Hematopoietic multipotent progenitor cell treated with erythropoietin and hydrocortisone succinate and interleukin-3 and kit ligand, for 6 days (in vitro differentiated cells): ENCODE measurements around the gene POLR3E.
"Not testable (repeated sequence)": the region's sequence is repeated elsewhere in the genome, so short reads cannot be mapped to it uniquely, and the experiment has no call there.

Source experiments
- DNase-seq: peaks from one replicate; pipeline ENCODE4 v3.0.0-alpha.2; 2015

The POLR3E gene

DNA sequence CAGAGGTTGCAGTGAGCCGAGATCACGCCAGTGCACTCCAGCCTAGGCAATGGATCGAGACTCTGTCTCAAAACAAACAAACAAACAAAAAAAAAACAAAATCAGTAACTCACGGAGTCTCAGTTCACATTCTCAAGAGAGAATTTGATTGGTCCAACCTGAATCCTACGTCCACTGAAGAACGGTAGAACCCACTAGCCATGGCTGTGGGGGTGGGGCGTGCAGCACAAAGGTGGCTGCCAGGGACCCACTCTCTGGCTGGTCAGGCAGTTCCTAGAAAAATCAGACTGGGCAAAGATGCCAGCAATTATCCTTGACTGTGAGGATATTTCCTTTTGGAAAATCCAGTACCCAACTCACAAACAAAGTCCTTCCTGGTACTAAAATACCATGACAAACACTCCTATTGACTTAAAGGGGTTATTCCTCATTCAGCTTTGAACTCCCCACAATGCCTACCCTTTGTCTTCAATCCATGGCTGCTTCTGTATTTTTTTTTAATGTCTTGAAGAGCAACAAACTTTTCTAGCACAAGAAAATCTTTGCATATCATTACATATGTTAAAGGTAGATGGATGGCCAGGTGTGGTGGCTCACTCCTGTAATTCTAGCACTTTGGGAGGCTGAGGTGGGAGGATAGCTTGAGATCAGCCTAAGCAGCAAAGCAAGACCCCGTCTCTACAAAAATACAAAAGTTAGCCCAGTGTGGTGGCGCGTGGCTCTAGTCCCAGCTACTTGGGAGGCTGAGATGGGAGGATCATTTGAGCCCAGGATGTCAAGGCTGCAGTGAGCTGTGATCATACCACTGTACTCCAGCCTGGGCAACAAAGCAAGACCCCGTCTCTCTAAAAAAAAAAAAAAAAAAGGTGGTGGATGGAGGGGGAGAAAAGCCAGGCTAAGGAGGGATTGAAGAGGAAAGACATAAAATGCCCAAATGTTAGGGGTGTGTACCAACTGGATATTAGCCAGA lies 3.8 kb upstream of the POLR3E start:
- DNase-seq, result no peak

DNA sequence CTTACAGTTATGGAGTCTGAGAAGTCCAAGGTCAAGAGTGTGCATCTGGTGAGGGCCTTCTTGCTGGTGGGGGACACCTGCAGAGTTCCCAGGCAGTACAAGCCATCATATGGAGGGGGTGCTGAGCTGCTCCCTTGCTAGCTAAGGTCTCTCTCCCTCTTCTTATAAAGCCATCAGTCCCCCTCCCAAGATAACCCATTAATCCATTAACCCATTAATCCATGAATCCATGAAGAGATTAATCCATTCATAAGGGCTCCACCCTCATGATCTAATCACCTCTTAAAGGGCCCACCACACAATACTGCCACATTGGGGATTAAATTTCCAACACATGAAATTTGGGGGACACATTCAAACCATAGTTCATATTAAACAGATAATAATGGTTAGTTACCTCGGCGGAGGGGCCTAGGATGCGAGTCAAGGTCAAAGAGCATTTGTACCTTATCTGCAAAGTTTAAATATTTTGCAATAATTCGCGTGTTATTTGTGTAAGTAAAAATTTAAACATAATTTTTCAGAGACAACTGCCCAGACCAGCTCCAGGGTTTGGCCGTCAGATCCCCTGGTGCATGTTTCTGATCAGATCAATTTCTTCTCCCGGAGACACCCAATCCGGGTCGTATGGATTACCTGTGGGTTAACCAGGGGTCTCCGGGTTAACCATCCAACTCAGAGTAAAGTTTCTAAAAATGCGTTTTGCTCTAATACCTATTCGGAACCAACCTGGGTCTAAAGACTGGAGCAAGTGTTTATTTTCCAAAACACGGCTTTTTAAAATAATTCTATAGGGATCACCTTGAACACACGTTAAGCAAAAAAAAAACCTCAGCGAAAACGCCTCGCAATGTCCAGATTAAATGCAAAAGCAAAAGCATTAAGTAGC lies 740 bp upstream of the POLR3E start:
- peak; percentile 51 for DNase-seq

DNA sequence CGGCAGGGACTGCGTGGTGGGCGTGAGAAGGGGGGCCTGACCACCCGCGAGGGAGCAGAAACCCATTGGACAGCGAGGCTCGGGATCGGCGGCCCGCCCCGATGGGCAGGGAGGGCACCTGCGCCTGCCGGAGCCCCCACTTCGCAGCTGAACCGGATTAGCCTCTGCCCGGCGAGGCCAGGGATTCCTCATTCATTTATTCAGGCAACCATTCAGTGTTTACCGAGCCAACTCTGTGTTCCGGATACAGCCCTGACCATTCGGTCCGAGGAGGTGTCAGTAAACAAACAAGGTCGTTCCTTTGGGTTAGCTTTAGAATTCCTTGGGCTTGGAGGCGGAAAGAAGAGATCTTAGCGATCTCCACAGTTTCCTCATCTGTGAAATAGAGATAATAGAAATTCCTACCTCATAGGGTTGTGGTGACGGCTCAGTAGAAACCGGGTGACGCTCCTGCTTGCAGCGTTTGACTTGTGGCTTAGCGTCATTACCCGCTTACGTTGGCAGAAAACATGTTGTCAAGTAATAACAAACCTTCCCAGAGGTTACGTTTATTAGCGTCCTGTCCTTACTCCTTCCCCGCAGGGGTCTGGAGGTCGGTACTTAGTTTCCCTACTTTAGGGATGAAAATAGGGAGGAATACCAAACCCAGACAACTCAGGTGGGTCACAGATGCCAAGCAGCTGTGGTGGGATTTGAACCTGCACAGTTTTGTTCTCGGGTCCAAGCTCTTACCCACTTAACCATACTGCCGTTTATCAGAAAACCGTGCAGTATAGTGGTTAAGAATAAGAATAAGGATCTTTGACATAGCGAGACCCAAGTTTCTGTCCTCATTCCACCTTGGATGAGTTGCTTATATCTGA lies 893 bp downstream of the POLR3E start:
- peak; percentile 92 for DNase-seq

DNA sequence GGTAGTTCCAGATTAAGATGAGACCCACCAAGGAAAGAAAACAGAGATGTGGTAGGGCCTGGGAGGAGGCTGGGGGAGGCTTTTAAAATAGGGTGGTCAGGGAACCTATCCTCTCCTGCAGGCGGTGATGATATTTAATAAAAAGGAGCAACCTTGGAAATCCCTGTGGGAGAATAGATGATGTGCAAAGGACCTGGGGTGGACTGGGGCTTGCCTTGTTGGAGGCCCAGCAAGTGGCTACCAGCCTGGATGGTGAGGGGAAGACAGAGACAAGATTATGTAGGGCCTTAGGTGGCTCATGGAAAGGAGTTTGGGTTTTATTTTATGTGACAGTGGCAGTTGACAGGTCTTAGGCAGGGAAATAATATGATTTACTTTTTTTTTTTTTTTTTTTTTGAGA lies 1.8 kb downstream of the POLR3E start:
- DNase-seq, result no peak

DNA sequence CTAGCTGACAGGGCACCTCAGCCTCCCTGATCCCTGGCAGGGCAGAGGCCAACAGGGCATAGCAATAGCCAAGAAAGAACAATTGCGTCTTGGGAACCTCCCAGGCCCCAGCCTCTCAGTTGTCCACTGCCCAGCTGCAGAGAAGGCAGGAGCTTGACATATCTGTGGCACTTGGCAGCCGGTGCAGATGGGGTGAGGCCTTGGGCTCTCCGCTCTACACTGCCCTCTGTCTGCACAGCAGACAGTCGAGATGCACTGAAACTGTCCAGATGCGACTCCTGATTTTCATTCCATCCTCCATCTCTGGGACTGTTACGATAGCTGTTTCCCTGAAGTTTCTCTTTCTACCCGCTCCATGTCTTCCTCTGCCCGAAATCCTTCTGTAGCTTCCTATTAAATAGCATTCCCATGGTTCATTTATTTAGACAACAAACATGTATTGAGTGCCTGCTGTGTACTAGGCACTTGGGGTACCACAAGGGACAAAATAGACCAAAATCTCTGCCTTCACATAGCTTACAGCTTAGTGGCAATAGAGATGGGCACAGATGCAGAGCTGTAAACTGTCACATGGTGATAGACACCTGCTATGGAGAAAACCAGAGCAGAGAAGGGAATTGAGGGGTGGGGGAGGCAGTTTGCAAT lies 3.3 kb downstream of the POLR3E start:
- peak; percentile 86 for DNase-seq

DNA sequence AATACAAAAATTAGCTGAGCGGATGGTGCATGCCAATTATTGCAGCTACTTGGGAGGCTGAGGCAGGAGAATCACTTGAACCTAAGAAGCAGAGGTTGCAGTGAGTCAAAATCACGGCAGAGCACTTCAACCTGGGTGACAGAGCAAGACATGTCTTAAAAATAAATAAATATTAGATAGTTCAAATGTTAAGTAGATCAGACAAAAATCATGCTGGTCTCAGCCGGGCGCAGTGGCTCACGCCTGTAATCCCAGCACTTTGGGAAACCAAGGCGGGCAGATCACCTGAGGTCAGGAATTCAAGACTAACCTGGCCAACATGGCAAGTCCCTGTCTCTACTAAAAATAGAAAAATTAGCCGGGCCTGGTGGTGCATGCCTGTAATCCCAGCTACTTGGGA lies 4.2 kb downstream of the POLR3E start:
- DNase-seq, result not testable (repeated sequence)

DNA sequence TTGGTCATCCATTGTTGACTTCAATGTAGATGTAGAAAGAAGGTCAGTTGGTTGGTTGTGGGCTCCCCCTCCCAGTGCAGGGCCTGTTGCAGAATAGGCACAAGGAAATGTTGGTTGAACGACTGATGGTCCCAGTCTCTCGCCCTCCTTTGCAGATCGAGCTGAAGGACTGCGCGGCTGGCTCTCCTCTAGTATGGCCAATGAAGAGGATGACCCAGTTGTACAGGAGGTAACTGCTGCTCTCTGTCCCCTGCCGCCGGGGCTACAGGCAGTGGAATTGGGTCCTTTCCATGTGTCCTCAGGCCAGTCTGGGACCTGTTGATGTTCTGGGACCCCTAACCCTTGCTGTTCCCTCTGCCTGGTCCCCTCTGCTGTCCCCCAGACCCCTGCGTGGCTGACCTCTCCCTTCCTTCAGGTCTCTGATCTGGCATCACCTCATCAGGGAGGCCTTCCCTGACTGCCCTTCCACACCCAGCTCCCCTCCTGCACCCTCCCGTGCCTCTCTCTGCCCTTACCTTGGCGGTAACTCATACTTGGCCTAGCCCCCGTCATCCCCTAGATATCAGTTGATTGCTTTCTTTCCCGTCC lies 5.7 kb downstream of the POLR3E start:
- no peak for DNase-seq

DNA sequence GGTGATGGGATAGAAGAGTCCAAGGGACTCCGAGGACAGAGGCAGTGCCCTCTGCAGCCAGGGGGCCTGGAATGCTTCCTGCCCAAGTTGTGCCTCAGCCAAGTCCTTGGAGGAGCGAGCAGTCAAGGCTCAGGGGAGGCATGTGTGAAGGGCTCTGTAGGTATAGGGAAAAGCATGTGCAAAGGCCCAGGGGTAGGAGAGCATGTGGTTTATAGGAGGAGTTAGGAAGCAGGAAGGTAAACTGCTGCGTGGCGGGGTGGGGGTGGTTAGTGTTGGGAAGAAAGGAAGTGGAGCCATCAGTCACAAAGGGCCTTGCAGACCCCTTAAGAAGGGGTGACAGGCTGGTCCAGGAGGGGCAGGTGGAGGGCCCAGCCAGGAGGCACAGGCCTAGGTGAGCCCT lies 7.2 kb downstream of the POLR3E start:
- no peak for DNase-seq

DNA sequence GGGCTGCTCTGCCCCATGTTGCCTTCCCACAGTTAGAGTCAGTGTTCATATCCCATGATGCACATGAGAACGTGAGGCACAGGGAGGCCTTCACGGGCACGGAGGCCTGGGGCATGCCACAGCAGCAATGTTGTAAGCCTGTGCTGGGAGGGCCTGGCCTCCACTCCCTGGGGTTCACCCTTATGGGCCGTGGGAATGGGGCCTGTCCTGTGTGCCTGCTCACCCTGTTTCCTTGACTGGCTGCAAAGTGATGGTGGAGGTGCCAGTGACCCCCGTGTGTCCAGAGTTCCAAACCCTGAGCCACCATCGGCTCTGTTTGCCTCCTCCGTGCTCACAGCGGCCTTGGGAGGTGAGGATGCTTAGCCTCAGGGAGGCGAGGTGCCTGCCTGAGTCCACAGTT lies 9.6 kb downstream of the POLR3E start:
- no peak for DNase-seq

DNA sequence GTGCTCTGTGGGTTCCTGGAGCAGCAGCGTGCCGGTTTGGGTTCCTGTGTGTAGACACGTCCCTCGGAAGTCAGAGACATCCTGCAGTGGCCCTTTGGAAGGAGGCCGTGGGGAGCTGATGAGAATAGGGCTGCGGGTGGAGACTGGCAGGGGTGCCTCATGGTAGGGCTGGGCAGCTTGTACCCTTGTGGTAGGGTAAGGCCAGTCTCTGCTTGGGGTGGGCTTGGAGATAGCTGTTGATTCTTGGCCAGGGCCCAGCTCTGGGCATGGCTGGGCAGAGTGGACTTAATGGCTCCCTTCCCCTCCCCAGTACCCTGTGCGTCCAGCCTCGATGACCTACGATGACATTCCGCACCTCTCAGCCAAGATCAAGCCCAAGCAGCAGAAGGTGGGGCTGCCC lies 10.6 kb downstream of the POLR3E start:
- no peak for DNase-seq

DNA sequence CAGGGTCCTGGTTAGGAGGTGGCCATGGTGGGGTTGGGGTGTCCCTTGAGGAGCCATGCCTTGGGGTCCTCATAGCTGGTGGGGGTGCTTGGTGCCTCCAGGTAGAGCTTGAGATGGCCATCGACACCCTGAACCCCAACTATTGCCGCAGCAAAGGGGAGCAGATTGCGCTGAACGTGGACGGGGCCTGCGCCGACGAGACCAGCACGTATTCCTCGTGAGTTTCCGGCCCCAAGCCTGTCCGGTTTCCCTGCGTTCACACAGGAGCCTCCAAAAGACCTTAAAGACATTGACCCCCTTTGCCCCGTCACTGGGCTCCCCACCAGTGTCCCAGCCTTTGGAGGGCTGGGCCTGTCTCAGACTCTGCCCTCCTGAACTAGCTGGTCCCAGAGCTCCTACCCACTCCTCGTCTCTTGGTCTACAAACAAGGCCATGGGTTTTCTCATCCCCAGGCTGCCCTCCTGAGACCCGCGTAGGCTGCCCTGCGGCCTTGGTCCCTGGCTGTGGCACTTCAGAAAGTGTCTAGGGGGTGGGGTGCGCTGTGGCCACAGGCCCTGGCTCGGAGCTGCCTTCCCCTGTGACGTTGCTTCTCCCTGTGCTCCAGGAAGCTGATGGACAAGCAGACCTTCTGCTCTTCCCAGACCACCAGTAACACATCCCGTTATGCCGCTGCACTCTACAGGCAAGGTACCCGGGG lies 11.8 kb downstream of the POLR3E start:
- DNase-seq, result no peak

DNA sequence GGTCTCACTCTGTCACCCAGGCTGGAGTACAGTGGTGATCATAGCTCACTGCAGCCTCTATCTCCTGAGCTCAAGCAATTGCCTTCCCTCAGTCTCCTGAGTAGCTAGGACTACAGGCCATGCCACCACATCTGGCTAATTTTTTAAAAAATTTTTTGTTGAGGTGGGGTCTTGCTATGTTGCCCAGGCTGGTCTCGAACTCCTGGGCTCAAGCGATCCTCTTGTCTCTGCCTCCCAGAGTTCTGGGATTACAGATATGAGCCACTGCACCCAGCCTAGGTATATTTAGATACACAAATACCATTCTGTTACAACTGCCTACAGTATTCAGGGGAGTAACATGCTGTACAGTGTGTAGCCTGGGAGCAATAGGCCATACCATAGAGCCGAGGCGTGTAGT lies 14.3 kb downstream of the POLR3E start:
- no peak for DNase-seq

DNA sequence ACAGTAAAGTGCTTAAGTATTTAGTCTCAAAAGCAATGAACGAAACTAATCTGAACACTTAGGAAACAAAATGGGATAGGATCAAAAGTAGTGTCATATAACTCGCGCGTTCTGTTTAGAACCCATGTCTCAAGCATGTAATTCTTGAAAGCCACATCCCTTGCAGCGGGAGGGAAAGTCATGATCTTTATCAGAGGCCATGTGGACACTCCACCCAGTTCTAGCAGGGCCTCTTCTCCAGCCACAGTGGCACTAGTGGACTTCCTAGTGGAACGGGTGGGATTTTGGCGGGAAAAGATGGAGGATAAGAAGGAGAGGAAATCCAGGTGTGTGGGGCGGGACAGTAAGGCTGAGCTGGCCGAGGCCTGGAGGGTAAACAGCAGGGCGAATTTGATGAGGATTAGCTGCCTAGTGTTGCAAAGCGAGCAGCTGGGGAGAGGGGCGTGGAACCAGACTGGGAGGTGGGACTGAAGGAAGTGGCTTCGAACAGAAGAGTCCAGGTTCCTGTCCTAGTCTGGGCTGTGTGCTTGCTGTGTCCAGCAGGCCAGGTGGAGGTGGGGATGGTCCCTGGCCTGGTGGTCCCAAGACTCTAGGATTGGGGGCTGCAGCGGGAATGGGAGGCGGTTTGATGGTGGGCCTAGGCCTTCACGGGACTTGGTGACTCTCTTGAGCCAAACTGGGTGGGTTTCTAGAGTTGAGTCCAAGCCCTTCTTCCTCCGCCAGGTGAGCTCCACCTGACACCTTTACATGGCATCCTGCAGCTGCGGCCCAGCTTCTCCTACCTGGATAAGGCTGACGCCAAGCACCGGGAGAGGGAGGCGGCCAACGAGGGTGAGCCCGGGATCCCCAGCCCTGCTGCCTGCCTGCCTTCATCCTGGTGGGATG lies 15.9 kb downstream of the POLR3E start:
- DNase-seq, result peak; percentile 30

DNA sequence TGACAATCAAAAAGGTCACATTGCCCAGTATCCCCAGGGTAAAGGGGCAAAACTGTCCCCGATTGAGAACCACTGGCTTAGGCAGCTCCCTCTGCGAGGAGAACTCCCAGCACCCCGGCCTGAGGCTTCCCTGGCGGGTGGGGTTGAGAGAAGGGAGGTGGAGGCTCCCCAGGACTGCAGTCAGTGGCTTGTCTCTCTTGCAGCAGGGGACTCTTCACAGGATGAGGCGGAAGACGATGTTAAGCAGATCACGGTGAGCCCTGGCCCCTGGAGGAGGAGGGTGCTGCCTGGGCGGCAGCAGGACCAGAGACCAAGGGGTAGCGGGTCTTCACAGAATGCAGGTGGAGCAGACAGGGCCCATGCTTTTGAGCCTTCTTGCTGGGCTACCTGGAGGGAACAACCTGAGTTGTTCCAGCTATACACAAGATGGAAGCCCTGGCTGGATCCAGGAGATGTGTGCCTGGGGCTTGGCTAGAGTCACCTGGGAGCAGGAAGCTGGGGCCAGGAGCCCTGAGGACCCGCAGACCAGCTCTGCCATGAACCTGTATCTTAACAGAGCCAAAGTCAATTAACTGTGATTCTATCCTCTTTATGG lies 16.8 kb downstream of the POLR3E start:
- DNase-seq, result no peak

DNA sequence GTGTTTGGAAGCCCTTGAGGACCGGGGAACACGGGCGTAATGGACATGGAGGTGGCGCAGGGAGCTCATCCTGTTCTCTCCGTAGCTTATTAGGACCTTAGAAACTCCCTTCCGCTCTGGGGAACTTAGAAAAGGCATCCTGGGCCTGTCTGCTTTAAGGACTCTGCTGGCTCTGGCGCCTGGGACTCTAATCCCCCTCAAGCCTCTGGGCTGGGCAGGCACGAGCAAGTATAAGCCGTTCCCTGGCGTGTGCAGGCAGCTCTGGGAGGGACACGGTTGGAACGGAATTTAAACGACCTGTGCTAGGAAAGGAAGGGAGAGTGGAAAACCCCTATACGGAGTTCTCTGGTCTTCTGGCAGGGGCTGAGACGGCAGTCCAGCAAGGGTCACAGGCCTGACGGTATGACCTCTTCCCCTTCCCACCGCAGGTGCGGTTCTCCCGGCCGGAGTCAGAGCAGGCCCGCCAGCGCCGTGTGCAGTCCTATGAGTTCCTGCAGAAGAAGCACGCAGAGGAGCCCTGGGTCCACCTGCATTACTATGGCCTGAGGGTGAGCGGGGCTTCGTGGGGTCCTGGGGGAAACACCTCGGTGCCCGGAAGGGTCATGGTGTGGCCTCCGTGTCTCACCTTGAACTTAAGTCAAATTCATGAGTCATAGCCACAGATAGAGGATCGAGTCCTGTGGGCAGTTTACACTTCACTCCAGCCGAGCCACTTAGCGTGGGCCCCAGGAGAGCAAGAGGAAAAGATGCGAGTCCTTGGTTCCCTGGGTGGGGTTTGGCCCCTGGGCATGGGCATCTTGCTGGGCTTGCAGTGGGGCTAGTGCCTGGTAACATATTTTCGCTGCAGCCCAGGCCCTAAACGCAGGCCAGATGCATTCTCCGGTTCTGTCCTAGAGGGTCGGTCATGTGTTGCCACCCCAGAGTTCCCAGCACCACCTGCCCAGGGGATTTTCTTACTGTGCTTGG lies 17.7 kb downstream of the POLR3E start:
- DNase-seq, result no peak

DNA sequence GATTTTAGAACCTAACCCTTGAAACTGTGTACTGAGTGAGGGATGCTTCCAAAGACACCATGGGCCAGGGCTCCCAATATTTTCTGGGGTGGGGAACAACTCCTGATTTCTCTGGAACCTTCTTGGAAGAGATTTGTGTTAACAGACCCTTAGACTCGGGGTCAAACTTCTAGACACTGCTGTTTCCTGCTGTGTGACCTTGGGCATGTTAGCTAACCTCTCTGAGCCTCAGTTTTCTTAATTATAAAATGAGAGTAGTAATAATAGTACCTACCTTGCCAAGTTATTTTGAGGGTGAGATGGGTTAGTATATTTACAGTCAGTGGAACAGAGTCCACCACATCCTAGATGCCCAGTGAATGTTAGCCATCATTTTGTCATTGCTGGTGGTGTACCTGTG lies 18.8 kb downstream of the POLR3E start:
- no peak for DNase-seq

DNA sequence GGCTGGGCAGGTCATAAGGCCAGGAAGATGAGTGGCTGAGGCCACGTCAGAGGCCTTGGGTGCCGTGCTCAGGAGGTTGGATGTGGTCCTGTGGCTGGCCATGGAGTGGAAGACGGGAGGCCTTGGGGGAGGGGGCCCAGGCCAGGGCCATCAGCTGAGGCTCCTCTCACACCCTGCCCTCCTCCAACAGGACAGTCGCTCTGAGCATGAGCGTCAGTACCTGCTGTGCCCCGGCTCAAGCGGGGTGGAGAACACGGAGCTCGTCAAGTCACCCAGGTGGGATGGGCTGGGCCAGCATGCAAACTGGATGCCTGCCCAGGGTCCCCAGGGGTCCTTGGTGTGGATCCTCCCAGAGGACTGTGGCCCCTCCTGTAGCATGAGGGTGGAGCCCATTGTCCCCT lies 19.2 kb downstream of the POLR3E start:
- no peak for DNase-seq

DNA sequence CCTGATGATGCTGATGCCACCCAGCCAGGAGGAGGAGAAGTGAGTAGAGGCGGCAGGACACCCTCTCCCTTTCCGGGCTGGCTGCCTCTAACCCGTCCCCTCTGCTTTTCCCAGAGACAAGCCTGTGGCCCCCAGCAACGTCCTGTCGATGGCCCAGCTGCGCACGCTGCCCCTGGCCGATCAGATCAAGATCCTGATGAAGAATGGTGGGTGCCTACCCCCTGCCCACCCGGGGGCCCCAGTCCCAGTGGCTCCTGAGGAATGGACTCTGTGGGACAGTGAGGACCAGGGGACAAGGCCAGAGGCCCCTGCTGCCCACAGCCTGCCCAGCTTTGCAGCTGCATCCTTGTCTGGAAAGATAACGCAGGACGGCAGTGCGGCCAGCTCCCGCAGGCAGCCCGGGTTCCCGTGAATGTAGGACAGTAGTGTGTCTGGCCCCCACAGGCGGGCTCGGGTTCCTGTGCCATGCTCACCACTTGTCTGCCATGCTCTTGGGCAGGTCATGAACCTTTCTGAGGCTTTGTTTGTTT lies 19.9 kb downstream of the POLR3E start:
- DNase-seq, result no peak
